K562 (cell line): ENCODE results near the gene CCR6.

Experiments
- CBX1 ChIP-seq: sonication (generic); IDR thresholded peaks from 2 replicates; pipeline ENCODE4 v1.6.1; 2016; ENCODE audit warnings: antibody characterized with exemption, low read depth, mild to moderate bottlenecking
- CTBP1 ChIP-seq: fragments of 450-650 bp; IDR thresholded peaks from 2 replicates; pipeline ENCODE4 v1.6.1; 2016; ENCODE audit warnings: borderline replicate concordance
- HCFC1 ChIP-seq: IDR thresholded peaks from 2 replicates; pipeline ENCODE4 v1.6.1; 2012; ENCODE audit warnings: low read depth, low read length, improper control_type of control experiment
- MAZ ChIP-seq, 2 experiments: fragments of 450-650 bp in 1 of 2; sonication (generic) in 1 of 2; formaldehyde crosslinking; IDR thresholded peaks in 1 of 2; conservative IDR thresholded peaks in 1 of 2; 2 replicates each; pipeline versions ENCODE4 v1.4.0 to v1.5.0; 2020; ENCODE audit warnings: mild to moderate bottlenecking in 1 of 2, missing genetic modification reagents in 1 of 2
- SRSF9 ChIP-seq: fragments of 200-400 bp; formaldehyde crosslinking; IDR thresholded peaks from 2 replicates; pipeline ENCODE4 v1.6.1; 2017; ENCODE audit warnings: low read depth, low read length, borderline replicate concordance
- TGIF2 ChIP-seq: sonication (generic); formaldehyde crosslinking; IDR thresholded peaks from 2 replicates; pipeline ENCODE4 v1.8.1; 2022; ENCODE audit warnings: mild to moderate bottlenecking, missing genetic modification reagents, moderate library complexity
- TF ChIP-seq, protein P1 (sequence below), 2 experiments: fragments of 450-650 bp; IDR thresholded peaks; 2 replicates each; pipeline ENCODE4 v1.6.1; 2016

DNA sequence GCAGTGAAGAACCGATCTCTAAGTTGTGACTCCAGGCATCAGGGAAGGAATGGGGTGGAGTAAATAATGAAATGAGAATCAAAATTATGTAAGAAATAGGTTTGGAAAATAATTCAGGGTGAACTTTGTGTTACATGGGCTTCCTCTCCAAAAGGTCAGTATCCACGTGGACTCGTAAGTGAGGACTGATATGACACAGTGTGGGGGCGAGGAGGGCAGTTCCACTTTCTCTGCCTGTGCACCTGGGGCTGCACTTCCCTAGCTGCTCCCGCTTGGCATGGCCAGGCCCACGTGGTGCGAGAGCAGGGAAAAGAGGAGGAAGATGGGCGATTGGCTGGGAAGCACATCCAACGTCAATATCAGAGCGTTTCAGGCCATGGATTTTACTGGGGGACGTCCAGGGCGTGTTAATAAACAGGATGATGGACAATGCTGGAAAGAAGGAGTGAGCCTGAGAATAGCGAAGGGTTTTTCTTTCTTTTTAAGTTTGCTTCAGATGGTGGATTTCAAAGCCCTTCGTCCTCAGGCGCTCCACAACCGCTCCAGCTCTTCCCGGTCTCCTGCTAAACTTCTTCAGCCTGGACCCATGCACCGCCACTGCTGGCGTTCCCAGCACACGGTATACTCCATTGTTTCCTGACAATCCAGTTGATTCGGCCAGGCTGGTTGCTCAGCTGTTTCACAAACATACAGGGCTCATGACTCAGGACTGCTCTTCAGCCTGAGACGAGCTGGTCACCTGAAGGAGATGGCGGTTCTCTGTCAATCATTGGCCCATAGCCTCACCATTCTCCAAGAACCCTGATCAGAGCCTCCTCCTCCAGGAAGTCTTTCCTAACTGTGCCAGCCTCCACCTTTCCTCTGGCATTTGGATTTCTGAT lies 11.8 kb downstream of the CCR6 start:
- no peak for TF ChIP-seq SRSF9
- no peak for TF ChIP-seq MAZ (CRISPR knock-in tag; conservative IDR thresholded peaks at IDR 0.05 in 1 of 2, IDR thresholded peaks at IDR 0.05 in 1 of 2)
- no peak for TF ChIP-seq CTBP1
- TF ChIP-seq TGIF2 (CRISPR knock-in tag), result no peak
- TF ChIP-seq CBX1, result no peak
- TF ChIP-seq, protein P1, sequence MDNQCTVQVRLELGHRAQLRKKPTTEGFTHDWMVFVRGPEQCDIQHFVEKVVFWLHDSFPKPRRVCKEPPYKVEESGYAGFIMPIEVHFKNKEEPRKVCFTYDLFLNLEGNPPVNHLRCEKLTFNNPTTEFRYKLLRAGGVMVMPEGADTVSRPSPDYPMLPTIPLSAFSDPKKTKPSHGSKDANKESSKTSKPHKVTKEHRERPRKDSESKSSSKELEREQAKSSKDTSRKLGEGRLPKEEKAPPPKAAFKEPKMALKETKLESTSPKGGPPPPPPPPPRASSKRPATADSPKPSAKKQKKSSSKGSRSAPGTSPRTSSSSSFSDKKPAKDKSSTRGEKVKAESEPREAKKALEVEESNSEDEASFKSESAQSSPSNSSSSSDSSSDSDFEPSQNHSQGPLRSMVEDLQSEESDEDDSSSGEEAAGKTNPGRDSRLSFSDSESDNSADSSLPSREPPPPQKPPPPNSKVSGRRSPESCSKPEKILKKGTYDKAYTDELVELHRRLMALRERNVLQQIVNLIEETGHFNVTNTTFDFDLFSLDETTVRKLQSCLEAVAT (IDR thresholded peaks at IDR 0.05), result no peak
- TF ChIP-seq HCFC1, result no peak
